Measurements from ENCODE around the gene S100A2. TPM values are rescaled to one million over a fixed set of nuclear protein-coding genes. Genes with fewer than 3 reads are reported as not detected.

S100A2 gene
- total and polyA plus RNA-seq, 2 donors (not counting 3 experiments of a cell fraction or from before 2014, with no cell fraction given) = 4.0 to 4.3 TPM

DNA sequence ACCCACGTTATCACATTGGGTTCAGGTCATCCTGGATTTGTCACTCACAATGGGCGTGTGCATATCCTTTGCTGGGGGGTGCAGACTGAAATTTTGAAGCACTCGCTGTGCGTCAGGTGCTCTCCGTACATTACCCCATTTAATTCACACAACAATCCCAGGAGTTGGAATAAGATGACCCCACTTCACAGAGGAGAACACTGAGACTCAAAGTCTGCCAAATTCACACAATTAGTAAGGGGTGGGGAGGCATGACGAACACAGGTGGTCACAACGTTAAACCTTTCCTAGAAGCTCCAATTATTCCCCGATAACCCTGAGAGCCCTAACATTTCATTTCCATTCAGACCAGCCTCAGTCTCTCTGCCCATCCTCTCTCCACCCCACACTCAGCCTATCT, 3.8 kb upstream of the S100A2 start:
- Histone ChIP-seq H3K9me3 (replicated peaks; ENCODE audit: control insufficient read depth, insufficient read depth, low read length) (no peaks in the 10 kb centered on the region), H3K9ac (replicated peaks; ENCODE audit: extremely low read depth, insufficient read depth, low read length) (no peak overlapping the region), H4K20me1 (replicated peaks; ENCODE audit: control insufficient read depth, extremely low read depth, insufficient read depth, low read length) (no peaks in the 10 kb centered on the region), H3K36me3 (ENCODE audit: control insufficient read depth in 2 of 2, extremely low read depth in 1 of 2, insufficient read depth in 2 of 2, low read length in 2 of 2) (no peaks in the 10 kb centered on the region), H3K9me1 (replicated peaks; ENCODE audit: control insufficient read depth, extremely low read depth, insufficient read depth, low read length) (no peaks in the 10 kb centered on the region), H3K27me3 (ENCODE audit: control insufficient read depth in 2 of 2, insufficient read depth in 2 of 2, low read length in 2 of 2) (no peaks in the 10 kb centered on the region), H3K4me3 (replicated peaks in 1 of 3; ENCODE audit: insufficient read depth in 1 of 3, low read depth in 1 of 3, low read length in 3 of 3) (no peak overlapping the region), H2AFZ (ENCODE audit: low read depth, low read length) (no peak overlapping the region), H3K4me1 (ENCODE audit: control insufficient read depth, extremely low read depth, insufficient read depth, low read length) (peaks cover 37% of the 10 kb centered on the region), H3K79me2 (ENCODE audit: control insufficient read depth, insufficient read depth, low read length) (no peaks in the 10 kb centered on the region), H3K4me2 (ENCODE audit: insufficient read depth, low read length) (no peak overlapping the region), H3K27ac (ENCODE audit: insufficient read depth, low read depth, low read length) (no peak overlapping the region)
- ChIA-PET POLR2A (no interaction called here), CTCF (interaction anchor here (1.0 to 6.3 kb wide), 7 partner anchors 8 to 158 kb away, joined by 3 to 216 read pairs (median 19); partner anchors contain the start of genes INTS3, S100A1, S100A13 and S100A6)
- no peak for TF ChIP-seq POLR2A (IDR thresholded peaks at IDR 0.05; ENCODE audit: low read depth, low read length)
- TF ChIP-seq GATA2 (IDR thresholded peaks at IDR 0.05; ENCODE audit: insufficient read depth, insufficient read length, low read depth, low read length) = no peak
- TF ChIP-seq JUN (IDR thresholded peaks at IDR 0.05; ENCODE audit: borderline replicate concordance, insufficient read depth, insufficient read length, low read depth) = no peak
- TF ChIP-seq, protein P1, sequence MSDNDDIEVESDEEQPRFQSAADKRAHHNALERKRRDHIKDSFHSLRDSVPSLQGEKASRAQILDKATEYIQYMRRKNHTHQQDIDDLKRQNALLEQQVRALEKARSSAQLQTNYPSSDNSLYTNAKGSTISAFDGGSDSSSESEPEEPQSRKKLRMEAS (IDR thresholded peaks at IDR 0.05; ENCODE audit: insufficient read depth, insufficient read length) = no peak
- TF ChIP-seq POLR2AphosphoS5 (IDR thresholded peaks at IDR 0.05; ENCODE audit: insufficient read depth, low read depth, low read length) = no peak
- TF ChIP-seq MYC (IDR thresholded peaks at IDR 0.05; ENCODE audit: low read depth, low read length) = no peak
- TF ChIP-seq, protein P2, sequence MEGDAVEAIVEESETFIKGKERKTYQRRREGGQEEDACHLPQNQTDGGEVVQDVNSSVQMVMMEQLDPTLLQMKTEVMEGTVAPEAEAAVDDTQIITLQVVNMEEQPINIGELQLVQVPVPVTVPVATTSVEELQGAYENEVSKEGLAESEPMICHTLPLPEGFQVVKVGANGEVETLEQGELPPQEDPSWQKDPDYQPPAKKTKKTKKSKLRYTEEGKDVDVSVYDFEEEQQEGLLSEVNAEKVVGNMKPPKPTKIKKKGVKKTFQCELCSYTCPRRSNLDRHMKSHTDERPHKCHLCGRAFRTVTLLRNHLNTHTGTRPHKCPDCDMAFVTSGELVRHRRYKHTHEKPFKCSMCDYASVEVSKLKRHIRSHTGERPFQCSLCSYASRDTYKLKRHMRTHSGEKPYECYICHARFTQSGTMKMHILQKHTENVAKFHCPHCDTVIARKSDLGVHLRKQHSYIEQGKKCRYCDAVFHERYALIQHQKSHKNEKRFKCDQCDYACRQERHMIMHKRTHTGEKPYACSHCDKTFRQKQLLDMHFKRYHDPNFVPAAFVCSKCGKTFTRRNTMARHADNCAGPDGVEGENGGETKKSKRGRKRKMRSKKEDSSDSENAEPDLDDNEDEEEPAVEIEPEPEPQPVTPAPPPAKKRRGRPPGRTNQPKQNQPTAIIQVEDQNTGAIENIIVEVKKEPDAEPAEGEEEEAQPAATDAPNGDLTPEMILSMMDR (IDR thresholded peaks at IDR 0.05; ENCODE audit: extremely low read depth in 1 of 2, insufficient read depth in 1 of 2, low read depth in 1 of 2, low read length in 2 of 2) = no peak
- TF ChIP-seq FOS (IDR thresholded peaks at IDR 0.05; ENCODE audit: borderline replicate concordance, insufficient read depth, low read length) = no peak
- TF ChIP-seq EZH2 (IDR thresholded peaks at IDR 0.05; ENCODE audit: borderline replicate concordance, low read depth, low read length, severe bottlenecking) = no peak
- intact Hi-C loops (cut with micrococcal nuclease) = loop anchor here (2.0 kb wide), 1 partner anchor 217 kb away; no protein-coding TSS in a partner anchor
- no TSS peak for BruUV-seq (replicated peaks)
- FAIRE-seq (no peak), DNase-seq (ENCODE audit: low read depth, low spot score) (no peak)
- dilution Hi-C loops (cut with MboI; ENCODE audit: extremely low pct_ligation_motif_present, low sequenced_read_pairs) = no loop called here
